HCT116 (cell line): ENCODE measurements around the gene CNTN4. TPM values are rescaled to one million over a fixed set of nuclear protein-coding genes. Genes with fewer than 3 reads are reported as not detected.

Experiments used
- ATAC-seq: fragments of 200-7000 bp; cut with Tn5 transposase; 2 replicates; pipeline ENCODE4 v1.9.1; 2020; ENCODE audit warnings: mild to moderate bottlenecking, moderate library complexity
- BruUV-seq: library from RNA; stranded (reverse); fragments of 400-500 nt; replicated peaks from 2 replicates; lab custom pipeline; 2021; lab: Mats Ljungman, UMichigan
- CTCF ChIA-PET: fragments of 300-600 bp; sonication (Branson Sonifier 250); formaldehyde crosslinking; loops from one replicate; lab custom pipeline; 2021; ENCODE audit warnings: antibody characterized with exemption; lab: Charles Lee
- POLR2A ChIA-PET: fragments of 300-600, 350-600 bp; sonication (Branson Sonifier 250); formaldehyde crosslinking; loops from one replicate; lab custom pipeline; 2021; ENCODE audit warnings: antibody characterized with exemption; lab: Charles Lee
- RAD21 ChIA-PET, 2 experiments: fragments of 300-600 bp; sonication (Branson Sonifier 250); formaldehyde crosslinking; loops; one replicate each; lab custom pipeline; 2023; ENCODE audit warnings: low total read pairs in 2 of 2; ENCODE audit not compliant: uncharacterized antibody in 2 of 2, unreplicated experiment in 2 of 2, low non-redundant PET in 1 of 2; lab: Charles Lee
- DNase-seq: peaks from one replicate; pipeline ENCODE4 v3.0.0-alpha.2; 2010; ENCODE audit warnings: low read depth, low spot score
- H2AFZ ChIP-seq: fragments of 200-600 bp; shearing (Covaris generic), sonication (generic); 2 replicates; pipeline ENCODE4 v1.6.1; 2017; ENCODE audit warnings: low read depth, mixed run types, mixed read lengths, antibody characterized with exemption, low read length; ENCODE audit not compliant: poor library complexity, severe bottlenecking
- H3K27ac ChIP-seq: 2 replicates; pipeline ENCODE4 v1.5.1; 2012; ENCODE audit warnings: low read depth, low read length
- H3K27me3 ChIP-seq: fragments of 200-600 bp; sonication (generic); 2 replicates; pipeline ENCODE4 v1.6.1; 2016; ENCODE audit warnings: mixed run types, low read length, mixed read lengths; ENCODE audit not compliant: insufficient read depth
- H3K36me3 ChIP-seq, 2 experiments: fragments of 200-500 bp in 1 of 2; fragments of 200-600 bp in 1 of 2; sonication (Bioruptor generic) in 1 of 2; sonication (generic) in 1 of 2; 2 replicates each; pipeline versions ENCODE4 v1.5.1 to v1.6.1; 2014 to 2016; ENCODE audit warnings: low read length in 2 of 2, inconsistent platforms in 1 of 2, mixed read lengths in 1 of 2, mixed run types in 1 of 2; ENCODE audit not compliant: insufficient read depth in 2 of 2, control insufficient read depth in 1 of 2
- H3K4me1 ChIP-seq, 2 experiments: fragments of 200-600 bp in 1 of 2; sonication (generic) in 1 of 2; 2 replicates each; pipeline versions ENCODE4 v1.5.1 to v1.6.1; 2012 to 2017; ENCODE audit warnings: low read length in 2 of 2, inconsistent platforms in 1 of 2, mild to moderate bottlenecking in 1 of 2, mixed read lengths in 1 of 2, mixed run types in 1 of 2, moderate library complexity in 1 of 2; ENCODE audit not compliant: insufficient read depth in 2 of 2, control insufficient read depth in 1 of 2
- H3K4me2 ChIP-seq: fragments of 200-600 bp; sonication (generic); 2 replicates; pipeline ENCODE4 v1.6.1; 2017; ENCODE audit warnings: mixed run types, low read length, mixed read lengths
- H3K4me3 ChIP-seq, 2 experiments: fragments of 200-600 bp in 1 of 2; sonication (generic) in 1 of 2; replicated peaks in 1 of 2; 2 replicates each; pipeline ENCODE4 v1.5.1; 2011 to 2016; ENCODE audit warnings: low read length in 2 of 2, control low read depth in 1 of 2, low read depth in 1 of 2, mild to moderate bottlenecking in 1 of 2, mixed read lengths in 1 of 2, mixed run types in 1 of 2
- H3K79me2 ChIP-seq: fragments of 200-600 bp; sonication (generic); 2 replicates; pipeline ENCODE4 v1.6.1; 2017; ENCODE audit warnings: mild to moderate bottlenecking, mixed run types, low read length, moderate library complexity, mixed read lengths; ENCODE audit not compliant: insufficient read depth
- H3K9ac ChIP-seq: fragments of 200-600 bp; sonication (generic); 2 replicates; pipeline ENCODE4 v1.6.1; 2016; ENCODE audit warnings: low read length, mixed read lengths
- H3K9me2 ChIP-seq: fragments of 200-600 bp; sonication (generic), shearing (Covaris generic); 2 replicates; pipeline ENCODE4 v1.6.1; 2017; ENCODE audit warnings: mixed run types, mild to moderate bottlenecking, moderate library complexity; ENCODE audit not compliant: insufficient read depth
- H3K9me3 ChIP-seq, 2 experiments: fragments of 200-500 bp in 1 of 2; fragments of 200-600 bp in 1 of 2; sonication (Bioruptor generic) in 1 of 2; sonication (generic) in 1 of 2; 2 replicates each; pipeline ENCODE4 v1.6.1; 2014 to 2017; ENCODE audit warnings: low read length in 2 of 2, mixed read lengths in 2 of 2, inconsistent platforms in 1 of 2, low read depth in 1 of 2, mild to moderate bottlenecking in 1 of 2, mixed run types in 1 of 2, moderate library complexity in 1 of 2; ENCODE audit not compliant: control insufficient read depth in 1 of 2, insufficient read depth in 1 of 2
- H4K20me1 ChIP-seq: fragments of 200-600 bp; sonication (generic), shearing (Covaris generic); 2 replicates; pipeline ENCODE4 v1.6.1; 2017; ENCODE audit warnings: mixed run types, mild to moderate bottlenecking, moderate library complexity; ENCODE audit not compliant: insufficient read depth
- CBX3 ChIP-seq: IDR thresholded peaks from 2 replicates; pipeline ENCODE4 v1.6.1; 2012; ENCODE audit warnings: low read depth
- CEBPB ChIP-seq: IDR thresholded peaks from 2 replicates; pipeline ENCODE4 v1.6.1; 2012; ENCODE audit warnings: low read depth
- CTCF ChIP-seq, 3 experiments: fragments of 200-600 bp in 1 of 3; sonication (generic) in 1 of 3; IDR thresholded peaks in 2 of 3; conservative IDR thresholded peaks in 1 of 3; 2 replicates each; pipeline ENCODE4 v1.5.1; 2012 to 2017; ENCODE audit warnings: low read depth in 2 of 3, low read length in 2 of 3, antibody characterized with exemption in 1 of 3, borderline replicate concordance in 1 of 3, control low read depth in 1 of 3, mild to moderate bottlenecking in 1 of 3, mixed read lengths in 1 of 3, mixed run types in 1 of 3, moderate library complexity in 1 of 3; ENCODE audit not compliant: insufficient read depth in 1 of 3
- EGR1 ChIP-seq: IDR thresholded peaks from 2 replicates; pipeline ENCODE4 v1.6.1; 2012; ENCODE audit warnings: low read depth
- ELF1 ChIP-seq: IDR thresholded peaks from 2 replicates; pipeline ENCODE4 v1.6.1; 2012; ENCODE audit warnings: low read depth, borderline replicate concordance
- EZH2 ChIP-seq: fragments of 200-600 bp; sonication (generic); IDR thresholded peaks from 2 replicates; pipeline ENCODE4 v1.6.1; 2017; ENCODE audit warnings: antibody characterized with exemption, mixed run types
- FOSL1 ChIP-seq: IDR thresholded peaks from 2 replicates; pipeline ENCODE4 v1.6.1; 2012; ENCODE audit warnings: low read depth
- MAX ChIP-seq: IDR thresholded peaks from 2 replicates; pipeline ENCODE4 v1.6.1; 2012
- POLR2A ChIP-seq: IDR thresholded peaks from 2 replicates; pipeline ENCODE4 v1.7.0; 2011; ENCODE audit warnings: borderline replicate concordance; ENCODE audit not compliant: insufficient read depth, insufficient read length; ENCODE audit errors: extremely low read depth
- POLR2AphosphoS5 ChIP-seq: IDR thresholded peaks from 2 replicates; pipeline ENCODE4 v1.6.1; 2011; ENCODE audit warnings: mild to moderate bottlenecking, low read depth, low read length, moderate library complexity
- REST ChIP-seq: IDR thresholded peaks from 2 replicates; pipeline ENCODE4 v1.6.1; 2012; ENCODE audit warnings: low read depth
- SIN3A ChIP-seq: IDR thresholded peaks from 2 replicates; pipeline ENCODE4 v1.6.1; 2012; ENCODE audit warnings: low read depth
- SP1 ChIP-seq: IDR thresholded peaks from 2 replicates; pipeline ENCODE4 v1.6.1; 2012; ENCODE audit warnings: low read depth
- SRF ChIP-seq: IDR thresholded peaks from 2 replicates; pipeline ENCODE4 v1.6.1; 2012; ENCODE audit warnings: low read depth
- TCF7L2 ChIP-seq: IDR thresholded peaks from 2 replicates; pipeline ENCODE4 v1.7.0; 2011; ENCODE audit warnings: borderline replicate concordance, inconsistent platforms; ENCODE audit not compliant: insufficient read depth, insufficient read length; ENCODE audit errors: extremely low read depth
- ZFX ChIP-seq: fragments of 450-650 bp; IDR thresholded peaks from 2 replicates; pipeline ENCODE4 v1.6.1; 2017
- ZNF274 ChIP-seq: fragments of 200-500 bp; sonication (Bioruptor generic); IDR thresholded peaks from 2 replicates; pipeline ENCODE4 v1.6.1; 2014; ENCODE audit warnings: mild to moderate bottlenecking, low read depth, low read length, inconsistent platforms
- intact Hi-C: fragments of 100-400 bp; cut with micrococcal nuclease; formaldehyde crosslinking; loops from 2 replicates; pipeline ENCODE4 v1.10.0; 2022
- total RNA-seq: library from RNA; stranded (reverse); gene quantifications from one replicate; pipeline ENCODE4 v1.2.1, GENCODE V29; 2021; ENCODE audit not compliant: unreplicated experiment

CNTN4 gene
- total RNA-seq, 1 experiment from 2014 or later, result not detected

- TF ChIP-seq CEBPB, result no peak
- TF ChIP-seq REST, result no peak
- TF ChIP-seq SIN3A, result no peak
Measured at GRCh38 chr3:3101660-3102458, 1003.2 kb downstream of the CNTN4 start (continued).

- H2AFZ ChIP-seq, result no peak overlapping the region
- BruUV-seq, result no TSS peak
Measured at GRCh38 chr3:3102751-3103150, 1004.1 kb downstream of the CNTN4 start.

More at GRCh38 chr3:3102751-3103150, 1004.1 kb downstream of the CNTN4 start:
- Histone ChIP-seq H3K36me3 (no peaks in the 10 kb centered on the region), H3K4me1 (no peaks in the 10 kb centered on the region), H3K4me2 (no peak overlapping the region), H3K4me3 (no peak overlapping the region), H3K27ac (no peak overlapping the region), H3K9me2 (no peaks in the 10 kb centered on the region), H3K9ac (no peak overlapping the region), H3K9me3 (no peaks in the 10 kb centered on the region), H3K79me2 (no peaks in the 10 kb centered on the region), H4K20me1 (no peaks in the 10 kb centered on the region), H3K27me3 (peaks cover 11% of the 10 kb centered on the region)
- ChIA-PET RAD21 (no interaction called here), CTCF (no interaction called here), POLR2A (no interaction called here)
- ATAC-seq (no peak), DNase-seq (no peak)
- intact Hi-C loops, result no loop called here
- TF ChIP-seq TCF7L2 (no peak), ZNF274 (no peak), MAX (no peak), CTCF (IDR thresholded peaks at IDR 0.05 in 2 of 3, conservative IDR thresholded peaks at IDR 0.05 in 1 of 3; ENCODE audit: borderline replicate concordance in 1 of 3, insufficient read depth in 1 of 3, low read depth in 2 of 3, low read length in 2 of 3) (no peak), SP1 (no peak), EGR1 (no peak), ZFX (no peak), ELF1 (no peak), CBX3 (no peak), POLR2A (no peak), FOSL1 (no peak), EZH2 (no peak), POLR2AphosphoS5 (no peak), SRF (no peak)
